T-helper 2 cell treated with Interferon-gamma antibody and Interleukin-4, amounts not matched to agents 5 μg/mL and 100 μg/mL, for 36 hours (primary cell): Measurements from ENCODE around the gene SCEL.

ENCODE experiments used
- DNase-seq: peaks from one replicate; pipeline ENCODE4 v3.0.0; 2021; ENCODE audit warnings: low spot score
- H3K27ac Mint-ChIP-seq: one replicate; pipeline ENCODE4 v1.8.0; 2021; ENCODE audit warnings: mild to moderate bottlenecking, mixed read lengths
- H3K27me3 Mint-ChIP-seq: one replicate; pipeline ENCODE4 v1.8.0; 2021; ENCODE audit warnings: low read depth, mixed read lengths
- H3K36me3 Mint-ChIP-seq: one replicate; pipeline ENCODE4 v1.8.0; 2021; ENCODE audit warnings: low read depth, mixed read lengths
- H3K4me1 Mint-ChIP-seq: one replicate; pipeline ENCODE4 v1.8.0; 2021; ENCODE audit warnings: low read depth, mixed read lengths
- H3K4me3 Mint-ChIP-seq: one replicate; pipeline ENCODE4 v1.8.0; 2022; ENCODE audit warnings: mild to moderate bottlenecking, moderate library complexity, mixed read lengths
- H3K9me3 Mint-ChIP-seq: one replicate; pipeline ENCODE4 v1.8.0; 2021; ENCODE audit warnings: mixed read lengths

The SCEL gene

DNA sequence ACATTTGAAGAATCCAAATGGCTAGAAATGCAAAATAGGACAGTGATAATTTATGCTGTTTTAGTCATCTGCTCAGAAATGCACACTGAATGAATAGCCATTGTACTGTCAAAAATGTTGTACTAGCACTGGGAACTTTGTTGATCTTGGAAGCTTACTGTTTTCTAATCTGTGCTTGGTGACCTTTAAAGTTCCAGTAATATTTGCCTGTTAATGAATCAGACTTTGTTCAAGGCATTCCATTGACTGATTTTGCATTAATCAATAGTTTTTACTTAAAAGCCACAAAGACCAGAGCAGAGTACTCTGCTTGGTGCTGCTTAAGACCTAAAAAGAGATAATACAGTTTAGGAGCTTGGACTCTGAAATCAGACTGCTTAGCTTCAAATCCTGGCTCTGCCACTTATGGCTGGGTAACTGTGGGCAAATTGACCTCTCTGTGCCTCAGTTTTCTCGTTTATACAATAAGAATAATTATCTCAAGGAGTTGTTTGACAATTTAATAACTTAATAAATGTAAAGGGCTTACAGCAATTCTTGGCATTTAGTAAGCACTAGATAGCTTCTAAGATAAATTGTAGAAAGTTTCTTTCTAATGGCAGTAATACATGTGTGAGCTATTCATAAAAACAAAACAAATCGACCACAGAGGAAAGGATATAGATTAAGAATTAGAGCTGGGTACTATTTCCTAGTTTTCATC is 157.4 kb downstream of the SCEL start:
- Mint-ChIP-seq H3K27me3 (peaks cover 52% of the 10 kb centered on the region), H3K4me1 (peaks cover 21% of the 10 kb centered on the region), H3K4me3 (no peak overlapping the region), H3K9me3 (no peaks in the 10 kb centered on the region), H3K27ac (no peak overlapping the region), H3K36me3 (no peaks in the 10 kb centered on the region)
- DNase-seq, result no peak

DNA sequence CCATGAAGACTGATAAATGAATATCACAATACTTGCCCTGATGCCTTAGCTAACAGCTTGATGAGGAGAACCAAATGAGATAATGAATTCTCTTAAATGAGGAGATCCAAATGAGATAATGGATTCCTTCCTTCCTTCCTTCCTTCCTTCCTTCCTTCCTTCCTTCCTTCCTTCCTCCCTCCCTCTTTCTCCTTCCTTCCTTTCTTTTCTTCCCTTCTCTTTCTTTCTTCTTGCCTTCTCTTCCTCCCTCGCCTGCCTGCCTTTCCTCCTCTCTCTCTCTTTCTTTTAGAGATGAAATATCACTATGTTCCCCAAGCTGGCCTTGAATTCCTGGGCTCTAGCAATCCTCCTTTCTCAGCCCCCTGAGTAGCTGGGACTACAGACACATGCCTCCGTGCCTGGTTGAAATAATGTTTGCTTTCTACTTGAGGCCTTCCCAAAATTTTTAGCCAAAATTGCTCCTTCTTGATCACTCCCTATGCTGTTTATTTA is 158.0 kb downstream of the SCEL start:
- Mint-ChIP-seq H3K27me3 (peaks cover 51% of the 10 kb centered on the region), H3K9me3 (no peaks in the 10 kb centered on the region), H3K27ac (no peak overlapping the region), H3K36me3 (no peaks in the 10 kb centered on the region), H3K4me1 (peaks cover 21% of the 10 kb centered on the region), H3K4me3 (no peak overlapping the region)
- no peak for DNase-seq
